ENCODE data around the gene C16orf96.

Gene C16orf96

DNA sequence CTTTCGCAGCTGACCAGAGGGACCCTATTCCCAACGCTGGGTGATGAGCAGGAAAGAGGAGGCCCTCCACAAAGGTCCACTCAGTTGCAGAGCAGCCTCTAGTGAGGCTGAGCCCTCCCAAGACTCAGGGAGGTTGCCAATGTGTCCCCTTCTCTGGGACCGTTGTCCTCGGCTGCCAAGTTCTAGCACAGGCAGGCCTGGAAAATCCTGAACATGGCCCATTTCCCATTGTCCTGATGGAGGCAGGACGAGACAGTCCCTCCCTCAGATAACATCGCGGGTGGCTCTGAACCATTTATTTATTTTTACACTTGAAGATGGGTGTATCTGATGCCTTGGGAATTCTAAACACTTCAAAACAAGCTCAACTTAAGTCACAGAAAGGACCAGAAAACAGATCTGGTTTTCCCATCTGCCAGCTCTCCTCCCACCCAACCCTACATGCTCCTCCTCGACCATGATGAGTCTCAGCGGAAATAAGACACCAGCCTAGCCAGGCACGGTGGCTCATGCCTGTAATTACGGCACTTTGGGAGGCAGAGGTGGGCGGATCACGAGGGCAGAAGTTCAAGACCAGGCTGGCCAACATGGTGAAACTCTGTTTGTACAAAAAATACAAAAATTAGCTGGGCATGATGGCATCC lies 30.4 kb upstream of the C16orf96 start:
- no peak for DNase-seq (ENCODE audit: low spot score)

DNA sequence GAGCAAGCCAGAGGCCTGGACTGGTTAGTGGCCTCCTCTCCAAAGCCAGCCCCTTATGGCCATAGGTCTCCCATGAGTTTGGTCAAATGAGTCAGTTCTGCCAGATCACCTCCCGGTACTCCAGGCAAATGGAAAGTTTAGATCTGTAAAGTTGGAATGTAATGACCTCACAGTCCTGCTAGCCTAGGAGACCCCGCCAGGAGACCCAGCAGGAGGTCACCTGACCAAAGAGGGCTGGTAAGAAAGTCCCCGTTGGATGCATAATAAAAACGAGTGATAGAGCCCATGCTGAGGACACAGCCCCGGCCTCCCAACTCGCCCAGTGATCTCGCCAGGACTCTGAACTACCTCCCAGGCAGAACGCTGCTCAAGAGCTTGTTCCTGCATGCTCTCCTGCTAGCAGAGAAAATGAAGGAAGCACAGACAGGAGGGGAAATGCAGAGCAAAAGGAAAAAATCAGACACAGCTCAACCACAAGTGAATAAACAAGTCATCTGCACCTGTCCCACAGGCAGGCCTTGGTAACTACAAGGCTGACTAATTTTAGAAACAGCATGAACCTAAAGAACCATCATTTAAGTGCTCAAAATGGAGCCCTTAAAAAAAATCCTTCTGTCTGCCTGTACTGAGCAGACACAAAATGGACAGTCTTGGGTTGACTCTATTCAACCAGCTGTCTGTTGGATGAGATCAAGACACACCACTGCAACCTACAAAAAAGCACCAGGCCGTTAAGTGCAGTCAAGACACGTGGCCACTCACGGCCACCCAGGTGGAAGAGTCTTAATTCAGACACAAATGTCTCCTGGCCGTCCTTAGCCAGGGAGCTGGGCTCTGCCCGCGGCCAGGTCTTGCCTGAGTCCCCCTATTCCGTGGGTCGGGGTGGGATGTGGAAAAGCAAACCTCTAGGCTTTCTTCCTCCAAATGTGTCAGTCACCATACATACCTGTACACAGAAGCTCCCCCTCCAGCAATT lies 26.8 kb upstream of the C16orf96 start:
- DNase-seq (ENCODE audit: low spot score), result no peak

DNA sequence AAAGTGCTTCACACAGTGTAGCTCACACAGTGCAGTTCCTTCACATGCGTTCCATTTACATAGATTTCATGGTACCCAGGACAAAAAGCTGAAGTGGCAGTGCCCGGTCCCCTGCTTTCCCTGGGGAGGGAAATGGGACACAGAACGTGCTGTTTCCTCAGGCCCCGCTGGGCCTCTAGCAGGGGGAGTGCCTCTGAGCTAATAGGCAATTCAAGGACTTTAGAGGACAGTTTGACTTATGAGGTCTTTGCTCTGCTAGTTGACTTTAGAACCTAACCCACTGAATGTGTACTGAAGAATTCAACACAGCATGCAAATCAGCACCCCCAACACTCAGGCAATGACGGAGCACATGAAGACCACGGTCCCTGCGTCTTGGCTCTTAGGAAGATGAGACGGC lies 24.3 kb upstream of the C16orf96 start:
- no peak for DNase-seq (ENCODE audit: low spot score)

DNA sequence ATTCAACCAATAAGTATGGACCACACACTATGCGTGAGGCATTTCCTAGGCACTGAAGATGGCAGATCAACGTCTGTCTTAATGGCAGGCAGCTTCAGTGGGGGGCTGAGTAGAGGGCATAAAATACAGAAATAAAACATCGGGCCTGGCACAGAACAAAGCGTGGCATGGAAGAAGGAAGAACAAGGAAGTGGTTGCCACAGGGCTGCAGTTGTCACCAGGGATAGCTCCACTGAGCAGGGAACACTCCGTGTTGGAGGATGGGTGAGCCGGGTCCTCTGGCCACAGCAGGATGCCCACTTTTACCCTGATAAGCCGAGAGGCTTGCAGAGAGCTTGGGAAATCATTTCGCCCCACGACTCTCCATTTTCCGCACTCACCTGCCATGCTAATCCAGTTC lies 23.9 kb upstream of the C16orf96 start:
- no peak for DNase-seq (ENCODE audit: low spot score)

DNA sequence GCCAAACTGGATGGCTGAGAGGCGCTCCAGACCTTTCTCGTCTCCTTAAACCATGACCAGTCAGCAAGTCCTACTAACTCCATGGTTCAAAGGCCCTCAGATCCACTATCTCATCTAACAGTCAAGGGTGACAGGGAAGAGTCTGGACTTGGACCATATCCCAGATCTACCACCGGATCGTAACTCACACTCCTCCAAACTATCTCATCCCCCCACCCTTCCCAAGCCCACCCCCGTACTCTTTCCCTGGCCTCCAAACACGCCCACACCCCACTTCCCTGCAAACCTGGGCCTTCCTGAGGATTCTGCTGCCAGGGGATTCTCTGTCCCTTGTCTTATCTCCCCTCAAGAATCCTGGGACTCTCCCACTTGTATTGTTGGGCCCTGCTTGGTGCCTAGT lies 22.6 kb upstream of the C16orf96 start:
- DNase-seq (ENCODE audit: low spot score), result no peak

GRCh38 chr16:4534151-4534790 lies 21.9 kb upstream of the C16orf96 start:
- no peak for DNase-seq (ENCODE audit: low spot score)

DNA sequence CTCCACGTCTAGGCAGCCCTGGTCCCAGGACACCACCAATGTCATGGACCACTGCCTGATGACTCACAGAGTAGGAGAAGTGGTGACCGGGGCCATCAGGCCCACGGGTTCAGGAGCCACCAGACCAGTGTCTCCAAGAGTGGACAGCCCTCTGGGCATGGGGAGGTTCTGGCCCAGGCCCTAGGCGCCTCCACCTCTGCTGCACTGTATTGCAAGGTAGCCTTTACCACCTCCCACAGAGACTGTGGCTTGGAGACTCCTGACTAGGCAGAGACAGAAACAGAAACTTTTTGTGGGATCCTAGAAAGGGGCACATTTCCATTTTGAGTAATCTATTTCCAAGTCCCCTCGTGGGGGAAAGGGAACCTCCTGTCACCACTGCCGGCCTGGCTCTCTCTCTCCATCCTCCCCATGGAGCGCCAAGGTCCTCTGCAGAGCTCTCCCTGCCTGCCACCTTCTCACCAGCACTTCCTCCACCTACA lies 20.5 kb upstream of the C16orf96 start:
- no peak for DNase-seq (ENCODE audit: low spot score)

GRCh38 chr16:4536391-4537106 lies 19.6 kb upstream of the C16orf96 start:
- DNase-seq (ENCODE audit: low spot score), result no peak

- no peak for DNase-seq (ENCODE audit: low spot score)
These were observed 18.5 kb upstream of the C16orf96 start for GRCh38 chr16:4537376-4538343.

- DNase-seq (ENCODE audit: low spot score), result peak; percentile 94
These were observed 17.5 kb upstream of the C16orf96 start, which contains the start of gene CDIP1 for GRCh38 chr16:4538350-4539235. Gene CDIP1, minus strand, starts transcription at chr16:4538773. Its CDS starts 24,643 bp downstream, at chr16:4514130.

- DNase-seq (ENCODE audit: low spot score), result no peak
These were observed 16.3 kb upstream of the C16orf96 start for GRCh38 chr16:4539716-4540284.

- DNase-seq (ENCODE audit: low spot score), result no peak
These were observed 11.7 kb upstream of the C16orf96 start for GRCh38 chr16:4544473-4544872.

DNA sequence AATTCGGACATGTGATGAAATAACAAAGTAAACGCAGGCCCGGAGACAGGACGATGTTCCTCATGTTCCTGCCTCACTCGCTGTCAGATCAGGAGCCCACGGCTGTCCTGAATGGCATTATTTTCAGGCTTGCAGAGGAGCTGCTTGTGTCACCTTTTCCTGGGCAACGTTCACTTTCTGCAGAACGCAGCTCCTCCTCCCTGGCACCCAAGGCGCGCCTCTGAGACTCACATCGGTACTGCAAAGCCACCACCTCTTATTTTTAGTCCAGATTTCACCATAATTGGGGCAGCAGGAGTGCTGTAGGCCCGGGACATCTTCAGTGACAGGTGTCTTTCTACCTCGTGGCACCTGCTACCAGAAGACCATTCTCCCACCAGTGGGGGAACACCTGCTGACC lies 8.0 kb upstream of the C16orf96 start:
- DNase-seq (ENCODE audit: low spot score), result no peak

DNA sequence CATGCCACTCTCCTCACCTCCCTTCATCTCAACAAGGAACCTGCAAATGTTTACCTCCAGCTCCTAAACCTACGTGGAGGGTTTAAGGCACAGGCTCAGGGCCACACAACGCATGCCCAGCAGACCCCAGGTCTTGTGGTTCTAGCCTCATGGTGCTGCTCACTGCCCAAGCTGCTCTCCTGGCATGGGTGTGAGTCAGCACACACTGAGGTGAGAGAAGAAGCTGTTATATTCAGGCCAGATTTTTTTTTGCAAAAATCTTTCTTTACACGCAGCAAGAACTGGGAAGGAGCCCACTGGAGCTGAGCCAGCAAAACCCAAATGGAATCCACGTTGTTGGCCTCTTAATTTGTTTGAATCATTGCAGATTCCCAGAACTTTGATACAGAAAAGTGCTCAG lies 5.5 kb upstream of the C16orf96 start:
- DNase-seq (ENCODE audit: low spot score), result no peak

DNA sequence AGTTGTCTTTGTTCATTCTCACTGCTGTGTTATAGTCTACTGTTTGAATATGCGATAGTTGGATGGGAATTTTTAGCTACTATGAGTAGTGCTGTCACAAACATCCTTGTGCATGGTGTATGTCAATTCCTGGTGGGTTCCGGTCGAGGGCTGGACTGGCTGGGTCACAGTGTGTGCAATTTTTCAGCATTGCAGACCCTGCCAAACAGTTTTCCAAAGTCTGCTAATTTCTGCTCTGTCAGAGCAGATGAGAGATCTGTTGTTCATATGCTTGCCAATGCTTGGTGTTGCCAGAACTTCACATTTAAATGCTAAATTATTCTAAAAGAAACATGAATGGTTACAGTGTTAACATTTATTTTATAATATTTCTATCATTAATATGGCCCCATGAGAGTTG lies 3.6 kb upstream of the C16orf96 start:
- no peak for DNase-seq (ENCODE audit: low spot score)

GRCh38 chr16:4556580-4556979 lies 440 bp downstream of the C16orf96 start:
- DNase-seq (ENCODE audit: low spot score), result no peak

DNA sequence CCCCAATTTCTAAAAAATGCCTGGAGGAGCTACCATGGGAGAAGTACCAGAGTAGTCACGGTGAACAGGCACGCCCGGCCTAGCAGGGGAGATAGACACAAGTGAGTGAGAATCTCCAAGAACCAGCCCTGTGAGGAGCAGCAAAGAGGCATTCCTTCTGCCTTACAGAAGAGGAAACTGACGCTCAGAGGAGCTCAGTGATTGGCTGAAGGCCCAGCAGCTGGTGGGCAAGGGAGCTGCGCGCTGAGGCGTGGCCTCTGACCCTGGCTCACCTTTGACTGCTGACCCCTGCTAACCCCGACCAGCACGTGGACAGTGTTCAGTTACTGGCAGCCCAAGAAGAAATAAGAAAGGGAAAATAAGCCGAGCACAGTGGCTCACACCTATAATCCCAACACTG lies 1.8 kb downstream of the C16orf96 start:
- no peak for DNase-seq (ENCODE audit: low spot score)

- DNase-seq (ENCODE audit: low spot score), result no peak
These were observed 5.5 kb downstream of the C16orf96 start for GRCh38 chr16:4561596-4561995.

- no peak for DNase-seq (ENCODE audit: low spot score)
These were observed 8.6 kb downstream of the C16orf96 start for GRCh38 chr16:4564661-4565267.
